Measurements from ENCODE around the gene F10.
A peak's percentile ranks its signal among the peaks of the same experiment; 100 is the strongest.

Gene F10

GRCh38 chr13:113176822-113177221 lies 54.2 kb downstream of the F10 start:
- no peak for DNase-seq

GRCh38 chr13:113178070-113178895 lies 55.7 kb downstream of the F10 start:
- no peak for DNase-seq

- no peak for DNase-seq
Observed at GRCh38 chr13:113178896-113179167, 56.2 kb downstream of the F10 start.

- DNase-seq = no peak
Observed at GRCh38 chr13:113179374-113180230, 57.0 kb downstream of the F10 start.

GRCh38 chr13:113182046-113182445 lies 59.4 kb downstream of the F10 start:
- no peak for DNase-seq

- no peak for DNase-seq
Observed at GRCh38 chr13:113183450-113184129, 61.0 kb downstream of the F10 start.

- no peak for DNase-seq
Observed at GRCh38 chr13:113184568-113185440, 62.2 kb downstream of the F10 start.

GRCh38 chr13:113186061-113186900 lies 63.7 kb downstream of the F10 start:
- DNase-seq = no peak

- peak; percentile 71 to 80 for DNase-seq
Observed at GRCh38 chr13:113187263-113187669, 64.7 kb downstream of the F10 start.

- no peak for DNase-seq
Observed at GRCh38 chr13:113187883-113188665, 65.5 kb downstream of the F10 start.

GRCh38 chr13:113190181-113190580 lies 67.6 kb downstream of the F10 start:
- no peak for DNase-seq

GRCh38 chr13:113192279-113192678 lies 69.7 kb downstream of the F10 start:
- no peak for DNase-seq

GRCh38 chr13:113192902-113193301 lies 70.3 kb downstream of the F10 start:
- no peak for DNase-seq

GRCh38 chr13:113195360-113195759 lies 72.8 kb downstream of the F10 start:
- no peak for DNase-seq

GRCh38 chr13:113196970-113197737 lies 74.6 kb downstream of the F10 start:
- DNase-seq = no peak

Measured in activated CD4-positive, alpha-beta T cell treated with anti-CD3 and anti-CD28 coated beads, Interleukin-2, amount 50 U/mL, for 48 hours (primary cell).